Measurements from ENCODE around the gene LINC00305. TPM values are rescaled to one million over a fixed set of nuclear protein-coding genes. Genes with fewer than 3 reads are reported as not detected.

Gene LINC00305
- total and polyA plus RNA-seq, 2 of the 13 experiments (the other 11 are each of a cell fraction or from before 2014, with no cell fraction given) = not detected

Other genes with a start within 250 kb of the LINC00305 start
- gene SERPINB10, start 241.1 kb downstream of the LINC00305 start, total RNA-seq (2016; rRNA removed; fragmentation: Illumina TruSeq; extraction: Trizol) = not detected in 2 replicates
- gene SERPINB10, start 241.1 kb downstream of the LINC00305 start, polyA plus RNA-seq (2011; rRNA removed) = not detected in 2 replicates
- gene HMSD, start 199.8 kb downstream of the LINC00305 start, total RNA-seq (2016; rRNA removed; fragmentation: Illumina TruSeq; extraction: Trizol) = not detected in 2 replicates
- gene HMSD, start 199.8 kb downstream of the LINC00305 start, polyA plus RNA-seq (2011; rRNA removed) = not detected in 2 replicates
- gene SERPINB8, start 179.0 kb downstream of the LINC00305 start, total RNA-seq (2016; rRNA removed; fragmentation: Illumina TruSeq; extraction: Trizol) = 2.2 and 2.6 TPM in 2 replicates
- 0.84 and 0.95 TPM in 2 replicates for gene SERPINB8, start 179.0 kb downstream of the LINC00305 start, polyA plus RNA-seq (2011; rRNA removed)